IMR-90 (cell line): ENCODE measurements around the gene EPB41L1.
A peak's percentile ranks its signal among the peaks of the same experiment; 100 is the strongest.

Experiments
- BHLHE40 ChIP-seq: fragments of 150-350 bp; IDR thresholded peaks from 2 replicates; pipeline ENCODE4 v1.6.1; 2016; ENCODE audit warnings: mild to moderate bottlenecking, low read depth, low read length
- CEBPB ChIP-seq: IDR thresholded peaks from 2 replicates; pipeline ENCODE4 v1.6.1; 2012; ENCODE audit warnings: low read depth, low read length, improper control_type of control experiment
- CHD1 ChIP-seq: IDR thresholded peaks from 2 replicates; pipeline ENCODE4 v1.6.1; 2012; ENCODE audit warnings: low read depth, low read length, improper control_type of control experiment
- FOS ChIP-seq: fragments of 150-350 bp; IDR thresholded peaks from 2 replicates; pipeline ENCODE4 v1.6.1; 2016; ENCODE audit warnings: low read depth, low read length
- MAFK ChIP-seq: IDR thresholded peaks from 2 replicates; pipeline ENCODE4 v1.6.1; 2012; ENCODE audit warnings: low read depth, low read length, improper control_type of control experiment
- MAZ ChIP-seq: IDR thresholded peaks from 2 replicates; pipeline ENCODE4 v1.6.1; 2012; ENCODE audit warnings: low read depth, mild to moderate bottlenecking, low read length, improper control_type of control experiment, moderate library complexity, borderline replicate concordance
- MXI1 ChIP-seq: IDR thresholded peaks from 2 replicates; pipeline ENCODE4 v1.6.1; 2012; ENCODE audit warnings: low read depth, mild to moderate bottlenecking, low read length, moderate library complexity, borderline replicate concordance
- NFE2L2 ChIP-seq: fragments of 150-350 bp; IDR thresholded peaks from 2 replicates; pipeline ENCODE4 v1.6.1; 2016; ENCODE audit warnings: low read depth, mild to moderate bottlenecking, low read length
- POLR2A ChIP-seq: IDR thresholded peaks from 2 replicates; pipeline ENCODE4 v1.6.1; 2012; ENCODE audit warnings: mild to moderate bottlenecking, low read depth, low read length
- RAD21 ChIP-seq: IDR thresholded peaks from 2 replicates; pipeline ENCODE4 v1.6.1; 2012; ENCODE audit warnings: low read length, improper control_type of control experiment
- RCOR1 ChIP-seq: IDR thresholded peaks from 2 replicates; pipeline ENCODE4 v1.6.1; 2012; ENCODE audit warnings: mild to moderate bottlenecking, low read length, improper control_type of control experiment; ENCODE audit not compliant: insufficient replicate concordance
- TF ChIP-seq, protein P1 (sequence below): conservative IDR thresholded peaks from 2 replicates; pipeline ENCODE4 v1.5.1; 2012; ENCODE audit warnings: mild to moderate bottlenecking, low read depth, low read length, improper control_type of control experiment
- TF ChIP-seq, protein P2 (sequence below): fragments of 150-350 bp; IDR thresholded peaks from 2 replicates; pipeline ENCODE4 v1.6.1; 2017; ENCODE audit warnings: mild to moderate bottlenecking, antibody characterized with exemption, low read length, low read depth
- TF ChIP-seq, protein P3 (sequence below): fragments of 150-350 bp; IDR thresholded peaks from 2 replicates; pipeline ENCODE4 v1.6.1; 2016; ENCODE audit warnings: low read depth, mild to moderate bottlenecking, low read length, moderate library complexity, borderline replicate concordance

DNA sequence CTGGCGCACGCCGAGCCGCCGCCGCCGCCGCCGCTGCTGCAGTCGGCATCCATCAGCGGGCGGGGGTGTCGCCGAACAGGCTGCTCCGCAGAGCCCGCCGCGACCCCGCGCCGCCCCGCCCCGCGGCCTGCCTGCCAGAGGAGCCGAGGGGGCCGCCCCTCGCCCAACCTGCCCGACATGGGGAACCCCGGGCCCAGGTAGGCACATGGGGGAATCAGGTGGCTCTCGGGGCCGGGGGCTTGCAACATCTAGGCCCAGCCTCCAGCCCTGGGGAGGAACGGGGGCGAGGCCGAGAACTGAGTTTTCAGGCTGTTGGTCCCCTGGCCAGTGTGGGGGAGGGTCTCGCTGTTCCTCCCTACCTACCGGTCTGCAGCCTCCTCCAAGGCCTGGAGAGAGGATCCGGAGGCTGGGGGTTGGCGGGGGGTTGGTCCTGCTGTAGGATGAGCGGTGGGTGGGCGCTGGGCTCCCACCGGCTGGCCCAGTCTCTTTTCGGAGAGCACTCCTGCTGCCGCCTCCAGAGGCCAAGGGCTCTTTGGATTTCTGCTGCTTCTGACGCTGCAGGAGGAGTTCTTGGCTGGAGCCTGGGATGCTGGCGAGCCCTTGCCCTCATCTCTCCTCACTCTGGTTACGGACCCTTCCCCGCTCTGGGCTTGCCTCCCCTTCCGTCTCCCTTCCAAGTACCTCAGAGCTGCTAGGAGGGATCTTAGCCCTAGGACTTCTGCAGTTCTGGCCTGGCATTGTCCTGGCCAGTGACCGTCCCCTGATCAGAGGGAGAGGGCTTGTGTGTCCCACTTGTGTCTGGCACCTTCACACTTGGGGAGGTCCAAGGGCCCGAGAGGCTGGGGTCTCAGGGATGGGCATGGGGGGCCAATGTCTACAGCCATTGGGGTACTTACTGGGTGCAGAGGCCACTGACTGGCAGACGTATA, at the start of gene EPB41L1:
- TF ChIP-seq POLR2A (no peak), NFE2L2 (no peak), FOS (no peak), CEBPB (peak; percentile 12; the same call in 1 of the 2 replicates), MXI1 (no peak), MAFK (no peak), RAD21 (no peak), MAZ (no peak), RCOR1 (no peak), BHLHE40 (no peak), CHD1 (no peak)
- TF ChIP-seq, protein P1, sequence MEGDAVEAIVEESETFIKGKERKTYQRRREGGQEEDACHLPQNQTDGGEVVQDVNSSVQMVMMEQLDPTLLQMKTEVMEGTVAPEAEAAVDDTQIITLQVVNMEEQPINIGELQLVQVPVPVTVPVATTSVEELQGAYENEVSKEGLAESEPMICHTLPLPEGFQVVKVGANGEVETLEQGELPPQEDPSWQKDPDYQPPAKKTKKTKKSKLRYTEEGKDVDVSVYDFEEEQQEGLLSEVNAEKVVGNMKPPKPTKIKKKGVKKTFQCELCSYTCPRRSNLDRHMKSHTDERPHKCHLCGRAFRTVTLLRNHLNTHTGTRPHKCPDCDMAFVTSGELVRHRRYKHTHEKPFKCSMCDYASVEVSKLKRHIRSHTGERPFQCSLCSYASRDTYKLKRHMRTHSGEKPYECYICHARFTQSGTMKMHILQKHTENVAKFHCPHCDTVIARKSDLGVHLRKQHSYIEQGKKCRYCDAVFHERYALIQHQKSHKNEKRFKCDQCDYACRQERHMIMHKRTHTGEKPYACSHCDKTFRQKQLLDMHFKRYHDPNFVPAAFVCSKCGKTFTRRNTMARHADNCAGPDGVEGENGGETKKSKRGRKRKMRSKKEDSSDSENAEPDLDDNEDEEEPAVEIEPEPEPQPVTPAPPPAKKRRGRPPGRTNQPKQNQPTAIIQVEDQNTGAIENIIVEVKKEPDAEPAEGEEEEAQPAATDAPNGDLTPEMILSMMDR: no peak
- TF ChIP-seq, protein P2, sequence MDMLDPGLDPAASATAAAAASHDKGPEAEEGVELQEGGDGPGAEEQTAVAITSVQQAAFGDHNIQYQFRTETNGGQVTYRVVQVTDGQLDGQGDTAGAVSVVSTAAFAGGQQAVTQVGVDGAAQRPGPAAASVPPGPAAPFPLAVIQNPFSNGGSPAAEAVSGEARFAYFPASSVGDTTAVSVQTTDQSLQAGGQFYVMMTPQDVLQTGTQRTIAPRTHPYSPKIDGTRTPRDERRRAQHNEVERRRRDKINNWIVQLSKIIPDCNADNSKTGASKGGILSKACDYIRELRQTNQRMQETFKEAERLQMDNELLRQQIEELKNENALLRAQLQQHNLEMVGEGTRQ: no peak
- TF ChIP-seq, protein P3, sequence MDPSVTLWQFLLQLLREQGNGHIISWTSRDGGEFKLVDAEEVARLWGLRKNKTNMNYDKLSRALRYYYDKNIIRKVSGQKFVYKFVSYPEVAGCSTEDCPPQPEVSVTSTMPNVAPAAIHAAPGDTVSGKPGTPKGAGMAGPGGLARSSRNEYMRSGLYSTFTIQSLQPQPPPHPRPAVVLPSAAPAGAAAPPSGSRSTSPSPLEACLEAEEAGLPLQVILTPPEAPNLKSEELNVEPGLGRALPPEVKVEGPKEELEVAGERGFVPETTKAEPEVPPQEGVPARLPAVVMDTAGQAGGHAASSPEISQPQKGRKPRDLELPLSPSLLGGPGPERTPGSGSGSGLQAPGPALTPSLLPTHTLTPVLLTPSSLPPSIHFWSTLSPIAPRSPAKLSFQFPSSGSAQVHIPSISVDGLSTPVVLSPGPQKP: no peak
